Adrenal gland (tissue), 5 donors: ENCODE data around the gene ANTXR1.

Source experiments
- CTCF ChIP-seq, 6 experiments: fragments of 450-650 bp in 4 of 6; fragments of 200-600 bp in 2 of 6; sonication (generic) in 1 of 6; IDR thresholded peaks; 1 replicate in 5 of 6; 2 replicates in 1 of 6; pipeline versions ENCODE4 v1.5.1 to v1.8.0; 2016 to 2021; ENCODE audit warnings: antibody characterized with exemption in 6 of 6, mild to moderate bottlenecking in 2 of 6, moderate library complexity in 1 of 6
- POLR2A ChIP-seq, 2 donors: fragments of 450-650 bp; IDR thresholded peaks; one replicate each; pipeline ENCODE4 v1.6.1; 2017; ENCODE audit warnings: antibody characterized with exemption in 2 of 2, mild to moderate bottlenecking in 2 of 2, moderate library complexity in 1 of 2
- donor health status: DM: no; HTN: no; CAD: no.

- TF ChIP-seq CTCF (IDR thresholded peaks at IDR 0.05) (no peak), POLR2A (IDR thresholded peaks at IDR 0.05) (peak in 1 of 2 donors; percentile 26)
Measured at GRCh38 chr2:69017080-69017479, 4.1 kb downstream of the ANTXR1 start.
